D721Med (cell line): ENCODE results near the gene TBC1D8.

Source experiments
- DNase-seq: peaks from one replicate; pipeline ENCODE4 v3.0.0; 2011; ENCODE audit warnings: low spot score; ENCODE audit not compliant: insufficient read length
- FAIRE-seq: peaks from 2 replicates; lab custom pipeline; 2011; peaks lifted over from hg19 to GRCh38; lab: Jason Lieb, UNC
- TF ChIP-seq, protein P1 (sequence below): IDR thresholded peaks from 2 replicates; pipeline ENCODE4 v1.5.1; 2012; ENCODE audit warnings: mild to moderate bottlenecking, control low read depth; ENCODE audit not compliant: insufficient read depth; ENCODE audit errors: missing control alignments

The TBC1D8 gene

GRCh38 chr2:101064868-101065549 is 86.2 kb downstream of the TBC1D8 start:
- TF ChIP-seq, protein P1, sequence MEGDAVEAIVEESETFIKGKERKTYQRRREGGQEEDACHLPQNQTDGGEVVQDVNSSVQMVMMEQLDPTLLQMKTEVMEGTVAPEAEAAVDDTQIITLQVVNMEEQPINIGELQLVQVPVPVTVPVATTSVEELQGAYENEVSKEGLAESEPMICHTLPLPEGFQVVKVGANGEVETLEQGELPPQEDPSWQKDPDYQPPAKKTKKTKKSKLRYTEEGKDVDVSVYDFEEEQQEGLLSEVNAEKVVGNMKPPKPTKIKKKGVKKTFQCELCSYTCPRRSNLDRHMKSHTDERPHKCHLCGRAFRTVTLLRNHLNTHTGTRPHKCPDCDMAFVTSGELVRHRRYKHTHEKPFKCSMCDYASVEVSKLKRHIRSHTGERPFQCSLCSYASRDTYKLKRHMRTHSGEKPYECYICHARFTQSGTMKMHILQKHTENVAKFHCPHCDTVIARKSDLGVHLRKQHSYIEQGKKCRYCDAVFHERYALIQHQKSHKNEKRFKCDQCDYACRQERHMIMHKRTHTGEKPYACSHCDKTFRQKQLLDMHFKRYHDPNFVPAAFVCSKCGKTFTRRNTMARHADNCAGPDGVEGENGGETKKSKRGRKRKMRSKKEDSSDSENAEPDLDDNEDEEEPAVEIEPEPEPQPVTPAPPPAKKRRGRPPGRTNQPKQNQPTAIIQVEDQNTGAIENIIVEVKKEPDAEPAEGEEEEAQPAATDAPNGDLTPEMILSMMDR, result no peak
- no peak for DNase-seq
- FAIRE-seq, result no peak

DNA sequence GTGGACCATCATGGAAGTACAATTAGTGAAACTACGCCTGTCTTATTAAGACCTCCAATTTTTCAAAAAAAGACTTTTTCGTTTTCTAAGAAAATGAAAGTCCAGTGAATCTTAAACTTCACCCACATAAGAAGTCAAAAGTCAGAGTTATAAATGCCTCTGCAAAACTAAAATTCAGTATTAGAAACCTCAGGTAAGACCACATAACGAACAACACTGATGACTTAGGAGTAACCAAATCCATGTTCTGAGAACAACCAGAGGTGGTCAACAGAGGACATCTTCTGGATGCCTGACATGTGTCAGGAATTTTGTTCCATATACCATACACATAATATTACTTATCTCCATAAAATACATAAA is 86.7 kb downstream of the TBC1D8 start:
- TF ChIP-seq, protein P1, result no peak
- FAIRE-seq, result no peak
- no peak for DNase-seq

DNA sequence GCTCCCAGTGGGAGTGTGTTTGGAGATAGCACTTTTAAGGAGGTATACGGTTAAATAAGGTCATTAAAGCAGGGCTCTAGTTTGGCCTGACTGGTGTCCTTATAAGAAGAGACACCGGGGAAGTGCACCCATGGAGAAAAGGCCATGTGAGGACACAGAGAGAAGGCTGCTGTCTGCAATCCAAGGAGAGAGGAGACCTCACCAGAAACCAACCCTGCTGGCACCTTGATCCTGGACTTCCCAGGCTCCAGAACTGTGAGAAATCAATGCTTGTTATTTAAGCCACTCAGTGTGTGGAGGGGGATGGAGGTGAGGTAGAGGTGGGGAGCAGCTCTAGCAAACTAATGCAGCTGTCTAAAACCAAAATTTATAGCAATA is 87.1 kb downstream of the TBC1D8 start:
- FAIRE-seq (no peak), DNase-seq (no peak)
- TF ChIP-seq, protein P1, result no peak

GRCh38 chr2:101063352-101064124 is 87.6 kb downstream of the TBC1D8 start:
- FAIRE-seq, result no peak
- TF ChIP-seq, protein P1, result no peak
- no peak for DNase-seq

GRCh38 chr2:101058386-101058785 is 92.8 kb downstream of the TBC1D8 start:
- TF ChIP-seq, protein P1, result no peak
- DNase-seq (no peak), FAIRE-seq (no peak)

GRCh38 chr2:101057051-101057933 is 93.9 kb downstream of the TBC1D8 start:
- TF ChIP-seq, protein P1, result no peak
- no peak for FAIRE-seq
- no peak for DNase-seq
